ENCODE measurements around the gene AEN.

DNA sequence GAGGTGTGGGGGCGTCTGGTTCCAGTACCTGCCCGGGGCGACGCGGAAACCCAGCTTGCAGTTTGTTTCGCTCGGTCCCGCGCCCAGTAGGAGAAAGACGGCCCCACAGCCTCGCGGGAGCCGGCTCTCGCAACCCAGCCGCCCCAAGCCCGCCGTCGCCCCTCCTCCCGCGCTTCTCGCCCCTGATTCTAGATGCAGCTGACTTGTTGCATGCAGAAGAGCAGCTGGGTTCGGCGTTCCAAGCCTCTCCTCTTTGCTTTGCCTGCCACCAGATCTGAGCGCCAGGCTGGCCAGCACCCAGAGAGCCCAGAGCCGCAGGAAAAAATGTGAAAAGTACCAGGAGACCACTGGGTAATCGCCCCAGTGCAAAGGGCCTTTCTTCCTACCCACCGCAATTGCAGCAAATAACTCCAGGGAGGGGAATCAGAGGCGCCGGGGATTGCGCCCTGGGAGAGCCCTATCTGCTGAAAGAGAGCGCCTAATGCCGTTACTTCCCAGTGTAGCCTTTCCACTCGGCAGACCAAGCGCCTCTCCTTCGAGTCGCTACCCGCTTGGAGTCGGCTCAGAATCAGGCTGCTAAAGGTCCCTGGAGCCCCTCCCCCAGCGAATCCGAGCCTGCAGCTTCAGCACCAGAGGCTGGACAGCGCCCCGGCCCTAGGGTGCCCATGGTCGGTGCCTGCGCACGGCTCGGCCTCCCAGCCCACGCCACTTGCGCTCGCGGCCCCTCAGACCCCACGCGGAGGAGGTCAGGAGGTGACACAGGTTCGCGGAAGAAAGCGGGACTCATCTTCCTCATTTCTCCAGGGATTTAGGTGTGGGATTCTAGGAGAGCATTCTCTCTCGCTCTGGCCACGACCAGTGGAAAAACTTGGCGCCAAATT lies 15.7 kb upstream of the AEN start:
- TF ChIP-seq, protein P1, sequence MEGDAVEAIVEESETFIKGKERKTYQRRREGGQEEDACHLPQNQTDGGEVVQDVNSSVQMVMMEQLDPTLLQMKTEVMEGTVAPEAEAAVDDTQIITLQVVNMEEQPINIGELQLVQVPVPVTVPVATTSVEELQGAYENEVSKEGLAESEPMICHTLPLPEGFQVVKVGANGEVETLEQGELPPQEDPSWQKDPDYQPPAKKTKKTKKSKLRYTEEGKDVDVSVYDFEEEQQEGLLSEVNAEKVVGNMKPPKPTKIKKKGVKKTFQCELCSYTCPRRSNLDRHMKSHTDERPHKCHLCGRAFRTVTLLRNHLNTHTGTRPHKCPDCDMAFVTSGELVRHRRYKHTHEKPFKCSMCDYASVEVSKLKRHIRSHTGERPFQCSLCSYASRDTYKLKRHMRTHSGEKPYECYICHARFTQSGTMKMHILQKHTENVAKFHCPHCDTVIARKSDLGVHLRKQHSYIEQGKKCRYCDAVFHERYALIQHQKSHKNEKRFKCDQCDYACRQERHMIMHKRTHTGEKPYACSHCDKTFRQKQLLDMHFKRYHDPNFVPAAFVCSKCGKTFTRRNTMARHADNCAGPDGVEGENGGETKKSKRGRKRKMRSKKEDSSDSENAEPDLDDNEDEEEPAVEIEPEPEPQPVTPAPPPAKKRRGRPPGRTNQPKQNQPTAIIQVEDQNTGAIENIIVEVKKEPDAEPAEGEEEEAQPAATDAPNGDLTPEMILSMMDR (IDR thresholded peaks at IDR 0.05; ENCODE audit: insufficient read depth, low read depth, low read length): no peak
- peak; percentile 92 for TF ChIP-seq EZH2 (IDR thresholded peaks at IDR 0.05; ENCODE audit: insufficient read depth, low read length)

Measured in astrocyte (in vitro differentiated cells and primary cell).